Activated T-helper 1 cell treated with anti-CD3 and anti-CD28 coated beads, Interleukin-12 subunit alpha, Interleukin-12 subunit beta, Interleukin-2, Interleukin-4 antibody, amounts not matched to agents 30 ng/mL and 10 ng/mL and 1 ng/mL, durations not matched to agents 14 hours and 24 hours and 36 hours (primary cell): Measurements from ENCODE around the gene CCL20. TPM values are rescaled to one million over a fixed set of nuclear protein-coding genes. Genes with fewer than 3 reads are reported as not detected.

Experiments
- DNase-seq: peaks from one replicate; pipeline ENCODE4 v3.0.0; 2021; ENCODE audit warnings: low spot score
- H3K27ac Mint-ChIP-seq: one replicate; pipeline ENCODE4 v1.8.0; 2021; ENCODE audit warnings: mild to moderate bottlenecking, mixed read lengths
- H3K27me3 Mint-ChIP-seq: one replicate; pipeline ENCODE4 v1.8.0; 2022; ENCODE audit warnings: mild to moderate bottlenecking, moderate library complexity, mixed read lengths; ENCODE audit not compliant: insufficient read depth
- H3K36me3 Mint-ChIP-seq: one replicate; pipeline ENCODE4 v1.8.0; 2021; ENCODE audit warnings: low read depth, mixed read lengths
- H3K4me1 Mint-ChIP-seq: one replicate; pipeline ENCODE4 v1.8.0; 2021; ENCODE audit warnings: low read depth, mixed read lengths
- H3K4me3 Mint-ChIP-seq: one replicate; pipeline ENCODE4 v1.8.0; 2021; ENCODE audit warnings: mild to moderate bottlenecking, moderate library complexity, mixed read lengths
- H3K9me3 Mint-ChIP-seq: one replicate; pipeline ENCODE4 v1.8.0; 2021; ENCODE audit warnings: mixed read lengths
- intact Hi-C: fragments of 100-400 bp; cut with micrococcal nuclease; formaldehyde crosslinking; loops from one replicate; pipeline ENCODE4 v1.15.1; 2024
- total RNA-seq: library from RNA; stranded (reverse); gene quantifications from 2 replicates; pipeline ENCODE4 v1.2.3, GENCODE V29; 2022

The CCL20 gene
- total RNA-seq, 1 donor from 2014 or later: 1.2 TPM

DNA sequence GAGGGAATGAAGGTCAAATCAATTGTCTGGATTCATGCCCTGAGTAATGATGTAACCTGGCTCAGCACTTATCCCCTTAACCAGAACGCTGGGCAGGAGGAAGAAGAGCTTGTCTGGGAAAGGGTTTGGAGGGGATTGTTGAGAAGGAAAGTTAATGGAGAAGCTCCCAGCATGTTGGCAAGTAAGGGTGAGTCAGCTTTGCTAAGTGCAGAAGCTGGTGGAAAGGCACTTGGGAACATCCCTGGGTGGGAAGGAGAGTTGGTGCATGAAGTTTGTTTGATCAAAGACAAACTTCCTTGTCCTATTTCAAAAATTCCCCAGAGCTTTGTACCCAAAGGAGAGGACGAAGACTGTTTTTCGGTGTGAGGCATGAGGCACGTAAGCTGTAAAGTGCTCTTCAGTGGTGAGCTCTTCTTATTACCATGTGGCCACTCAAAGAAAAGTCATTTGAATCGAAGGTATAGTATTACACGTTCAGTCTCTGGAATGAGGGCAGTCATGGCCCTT is 40.2 kb downstream of the CCL20 start:
- H3K4me1 Mint-ChIP-seq: no peaks in the 10 kb centered on the region
- no peak overlapping the region for H3K4me3 Mint-ChIP-seq
- H3K9me3 Mint-ChIP-seq: no peaks in the 10 kb centered on the region
- H3K36me3 Mint-ChIP-seq: no peaks in the 10 kb centered on the region
- no peak for DNase-seq
- H3K27ac Mint-ChIP-seq: no peak overlapping the region
- intact Hi-C loops: no loop called here
- H3K27me3 Mint-ChIP-seq: peaks cover 3% of the 10 kb centered on the region

DNA sequence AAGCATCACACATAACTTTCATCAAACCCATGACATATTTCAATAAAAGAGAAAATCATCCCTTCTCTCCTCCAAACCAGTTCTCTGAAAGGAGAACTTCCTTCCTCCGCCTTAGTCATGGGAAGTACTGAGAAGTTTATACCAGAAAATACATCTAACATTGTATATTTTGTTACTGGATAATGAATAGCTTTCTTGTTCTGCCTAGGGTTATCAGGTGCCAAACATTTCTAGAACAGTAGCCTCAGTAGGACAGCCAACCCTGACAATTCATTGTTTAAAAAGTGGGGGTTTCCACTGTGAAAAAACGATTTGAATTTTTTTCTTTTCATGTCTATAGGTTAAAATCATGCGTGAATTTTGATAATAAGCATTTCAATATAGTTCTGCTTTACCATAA is 41.8 kb downstream of the CCL20 start:
- no peak for DNase-seq
- Mint-ChIP-seq H3K27ac (no peak overlapping the region), H3K4me3 (no peak overlapping the region), H3K9me3 (no peaks in the 10 kb centered on the region), H3K4me1 (no peaks in the 10 kb centered on the region), H3K27me3 (peaks cover 3% of the 10 kb centered on the region), H3K36me3 (no peaks in the 10 kb centered on the region)
- intact Hi-C loops: no loop called here

DNA sequence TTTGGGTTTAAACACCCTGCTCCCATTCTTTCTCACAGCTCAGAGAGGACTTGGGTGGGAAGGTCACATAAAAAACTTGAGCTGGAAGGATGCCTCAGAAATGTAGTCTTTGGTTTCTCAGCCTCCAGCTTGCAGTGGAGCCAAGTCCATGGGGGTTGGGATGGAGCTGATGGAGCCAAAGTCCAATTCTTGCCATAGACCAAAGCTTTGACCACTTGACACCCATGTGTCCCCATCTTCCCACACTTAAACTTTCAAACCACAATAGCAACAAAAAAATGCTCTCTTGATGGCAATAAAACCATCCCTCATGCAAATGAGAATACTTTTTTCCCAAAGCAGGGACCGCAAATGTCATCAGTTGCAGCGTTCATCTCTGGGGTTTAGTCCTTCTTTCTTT is 43.1 kb downstream of the CCL20 start:
- DNase-seq: no peak
- Mint-ChIP-seq H3K27ac (no peak overlapping the region), H3K4me3 (no peak overlapping the region), H3K9me3 (no peaks in the 10 kb centered on the region), H3K36me3 (no peaks in the 10 kb centered on the region), H3K27me3 (peaks cover 3% of the 10 kb centered on the region), H3K4me1 (no peaks in the 10 kb centered on the region)
- intact Hi-C loops: no loop called here

- no peak for DNase-seq
- intact Hi-C loops: no loop called here
- Mint-ChIP-seq H3K36me3 (no peaks in the 10 kb centered on the region), H3K27ac (no peak overlapping the region), H3K4me1 (no peaks in the 10 kb centered on the region), H3K27me3 (peaks cover 5% of the 10 kb centered on the region), H3K9me3 (no peaks in the 10 kb centered on the region), H3K4me3 (no peak overlapping the region)
These were observed 46.6 kb downstream of the CCL20 start for GRCh38 chr2:227860221-227860641.

- Mint-ChIP-seq H3K36me3 (no peaks in the 10 kb centered on the region), H3K27ac (no peak overlapping the region), H3K4me1 (no peaks in the 10 kb centered on the region), H3K4me3 (no peak overlapping the region), H3K9me3 (no peaks in the 10 kb centered on the region), H3K27me3 (peaks cover 5% of the 10 kb centered on the region)
- DNase-seq: no peak
- intact Hi-C loops: no loop called here
These were observed 47.4 kb downstream of the CCL20 start for GRCh38 chr2:227861011-227861410.

DNA sequence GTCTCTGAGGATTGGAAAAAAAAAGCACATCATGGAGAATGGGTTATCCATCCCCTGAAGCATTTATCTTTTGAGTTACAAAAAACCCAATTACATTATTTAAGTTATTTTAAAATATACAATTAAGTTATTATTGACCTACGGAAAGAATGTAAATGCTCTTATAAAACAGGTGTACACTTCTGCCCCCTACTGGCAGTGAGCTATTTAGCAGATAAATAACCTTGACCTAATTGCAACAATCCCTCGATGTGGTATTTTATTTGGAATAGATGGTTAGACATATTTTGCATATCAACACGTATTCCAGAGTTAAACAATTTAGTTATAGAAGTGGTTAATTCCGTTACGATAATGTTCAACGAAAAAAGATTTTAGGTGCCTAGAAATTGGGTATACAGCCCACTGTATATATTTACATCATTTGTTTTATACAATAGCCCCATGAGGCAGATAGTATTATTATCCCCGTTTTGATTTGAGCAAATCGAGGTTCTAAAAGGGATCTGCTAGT is 48.6 kb downstream of the CCL20 start:
- H3K4me1 Mint-ChIP-seq: no peaks in the 10 kb centered on the region
- H3K4me3 Mint-ChIP-seq: no peak overlapping the region
- no peaks in the 10 kb centered on the region for H3K36me3 Mint-ChIP-seq
- H3K9me3 Mint-ChIP-seq: no peaks in the 10 kb centered on the region
- intact Hi-C loops: loop anchor here (1.0 to 2.0 kb wide), 3 partner anchors 87 to 204 kb away; no protein-coding TSS in a partner anchor
- H3K27me3 Mint-ChIP-seq: peaks cover 5% of the 10 kb centered on the region
- H3K27ac Mint-ChIP-seq: no peak overlapping the region
- DNase-seq: no peak

DNA sequence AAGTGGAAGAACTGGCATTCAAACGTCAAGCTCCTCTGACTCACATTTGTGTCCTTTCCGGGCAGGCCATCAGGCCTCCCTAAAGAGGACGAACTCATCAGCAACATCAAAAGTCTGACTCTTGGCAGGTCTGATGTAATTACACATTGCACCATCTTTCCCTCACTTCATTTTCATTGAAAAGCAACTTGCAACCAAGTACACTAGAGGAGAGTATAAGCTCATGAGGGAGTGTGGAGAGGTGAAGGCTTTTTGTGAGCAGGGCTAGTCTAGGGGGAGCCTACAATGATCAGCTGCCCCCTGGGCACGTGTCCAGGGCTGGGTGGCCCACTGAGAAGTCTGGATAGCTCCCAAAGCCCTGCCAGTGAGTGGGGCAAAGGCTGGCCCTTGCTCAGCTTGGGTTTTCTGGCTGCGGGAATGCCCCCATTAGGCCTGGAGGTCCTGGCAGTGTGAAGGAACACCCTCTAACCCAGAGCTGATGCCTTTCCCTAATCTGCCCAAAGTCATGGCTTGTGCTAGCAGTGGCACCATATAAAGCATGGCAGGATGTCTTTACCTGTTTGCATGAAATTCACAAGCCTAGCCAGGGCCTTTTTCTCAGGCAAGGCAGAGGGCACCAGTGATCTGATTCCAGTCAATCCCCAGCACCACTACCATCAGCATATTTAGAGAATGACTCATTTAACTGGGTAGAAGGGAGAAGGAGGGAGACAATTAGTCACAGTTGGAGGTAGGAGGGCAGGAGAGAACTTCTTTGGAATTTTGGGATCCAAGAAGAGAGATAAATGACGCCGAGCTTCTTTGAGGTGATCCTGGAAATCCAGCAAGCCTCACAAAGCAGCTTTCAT is 49.3 kb downstream of the CCL20 start:
- Mint-ChIP-seq H3K4me3 (no peak overlapping the region), H3K4me1 (no peaks in the 10 kb centered on the region), H3K36me3 (no peaks in the 10 kb centered on the region), H3K27ac (no peak overlapping the region), H3K27me3 (peaks cover 5% of the 10 kb centered on the region), H3K9me3 (no peaks in the 10 kb centered on the region)
- no peak for DNase-seq
- intact Hi-C loops: loop anchor here (1.0 to 2.0 kb wide), 3 partner anchors 88 to 205 kb away; no protein-coding TSS in a partner anchor

DNA sequence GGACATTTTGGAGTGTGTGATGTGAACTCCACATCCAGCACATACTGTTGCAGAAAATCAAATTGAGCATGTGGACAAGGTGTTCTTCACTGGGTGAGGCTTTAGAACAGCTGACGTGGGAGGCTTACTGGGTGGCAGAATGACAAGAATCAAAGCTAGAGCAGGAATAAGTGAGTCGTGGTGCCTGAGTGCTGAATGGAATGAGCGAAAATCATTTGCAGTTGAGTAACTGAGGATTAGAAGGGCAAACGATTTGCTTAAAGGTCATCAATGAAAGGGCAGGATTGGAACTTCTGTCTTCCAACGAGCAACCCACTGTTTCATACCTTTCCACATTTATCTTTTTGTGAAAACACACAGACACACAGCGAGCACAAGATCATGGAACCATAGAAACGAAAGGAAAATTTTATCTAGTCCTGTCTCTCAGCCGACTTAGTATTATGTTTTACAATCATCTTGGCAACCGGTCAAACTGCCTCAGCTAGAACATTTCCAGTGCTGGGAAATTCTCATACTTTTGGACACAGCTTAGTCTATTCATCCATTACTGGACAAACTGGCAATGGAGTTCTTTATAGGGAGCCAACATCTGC is 50.6 kb downstream of the CCL20 start:
- no peaks in the 10 kb centered on the region for H3K4me1 Mint-ChIP-seq
- peaks cover 5% of the 10 kb centered on the region for H3K27me3 Mint-ChIP-seq
- H3K9me3 Mint-ChIP-seq: no peaks in the 10 kb centered on the region
- intact Hi-C loops: no loop called here
- no peak overlapping the region for H3K4me3 Mint-ChIP-seq
- no peak for DNase-seq
- no peaks in the 10 kb centered on the region for H3K36me3 Mint-ChIP-seq
- no peak overlapping the region for H3K27ac Mint-ChIP-seq

DNA sequence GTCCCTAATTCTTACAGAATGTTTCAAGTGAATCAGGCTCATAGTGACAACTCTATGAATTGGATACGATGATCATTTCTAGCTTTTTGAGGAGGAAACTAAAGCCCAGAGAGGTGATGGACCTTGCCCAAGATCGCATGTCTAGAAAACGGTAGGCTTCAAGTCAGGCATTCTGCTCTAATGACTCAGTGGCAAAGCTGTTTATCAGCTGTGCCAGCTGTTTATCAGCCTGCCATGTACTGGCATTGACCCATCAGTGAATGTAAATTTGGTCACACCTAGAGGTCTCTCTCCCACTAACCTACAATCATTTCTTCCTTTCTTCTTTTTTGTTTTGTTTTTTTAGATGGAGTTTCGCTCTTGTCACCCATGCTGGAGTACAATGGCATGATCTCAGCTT is 51.6 kb downstream of the CCL20 start:
- Mint-ChIP-seq H3K27ac (no peak overlapping the region), H3K9me3 (no peaks in the 10 kb centered on the region), H3K27me3 (peaks cover 9% of the 10 kb centered on the region), H3K4me1 (no peaks in the 10 kb centered on the region), H3K4me3 (no peak overlapping the region), H3K36me3 (no peaks in the 10 kb centered on the region)
- no peak for DNase-seq
- intact Hi-C loops: no loop called here

Other genes starting within 250 kb of the CCL20 start
- not detected in 2 replicates for gene SCYGR2, start 214.9 kb upstream of the CCL20 start, total RNA-seq
- not detected in 2 replicates for gene SCYGR3, start 199.0 kb upstream of the CCL20 start, total RNA-seq
- not detected in 2 replicates for gene SCYGR4, start 196.3 kb upstream of the CCL20 start, total RNA-seq
- gene SCYGR5, start 147.0 kb upstream of the CCL20 start, total RNA-seq: not detected in 2 replicates
- not detected in 2 replicates for gene SLC19A3, start 95.8 kb upstream of the CCL20 start, total RNA-seq
- gene SCYGR6, start 89.1 kb upstream of the CCL20 start, total RNA-seq: not detected in 2 replicates
- not detected in 2 replicates for gene SCYGR7, start 85.5 kb upstream of the CCL20 start, total RNA-seq
- gene SCYGR8, start 67.9 kb upstream of the CCL20 start, total RNA-seq: not detected in 2 replicates
- not detected in 2 replicates for gene DAW1, start 57.8 kb downstream of the CCL20 start, total RNA-seq